ENCODE data around the gene CRTC1.

- no peak for TF ChIP-seq CTCF (IDR thresholded peaks at IDR 0.05; ENCODE audit: low read length)
- no peak for TF ChIP-seq EZH2 (optimal IDR thresholded peaks at IDR 0.05; ENCODE audit: low read depth, low read length)
Measured at GRCh38 chr19:18670312-18670711, 13.2 kb upstream of the CRTC1 start.

Measured in MM.1S (cell line).